GM12865 (cell line): ENCODE results near the gene GPR142.

Source experiments
- DNase-seq: peaks from one replicate; pipeline ENCODE4 v3.0.0; 2010; ENCODE audit warnings: low read depth
- H3K4me3 ChIP-seq: 2 replicates; pipeline ENCODE4 v1.5.1; 2011; ENCODE audit warnings: mild to moderate bottlenecking, low read depth, low read length, control low read depth
- TF ChIP-seq, protein P1 (sequence below): IDR thresholded peaks from 2 replicates; pipeline ENCODE4 v1.5.1; 2011; ENCODE audit warnings: low read length, control low read depth, low read depth, inconsistent platforms; ENCODE audit not compliant: insufficient read depth; ENCODE audit errors: missing control alignments

The GPR142 gene

DNA sequence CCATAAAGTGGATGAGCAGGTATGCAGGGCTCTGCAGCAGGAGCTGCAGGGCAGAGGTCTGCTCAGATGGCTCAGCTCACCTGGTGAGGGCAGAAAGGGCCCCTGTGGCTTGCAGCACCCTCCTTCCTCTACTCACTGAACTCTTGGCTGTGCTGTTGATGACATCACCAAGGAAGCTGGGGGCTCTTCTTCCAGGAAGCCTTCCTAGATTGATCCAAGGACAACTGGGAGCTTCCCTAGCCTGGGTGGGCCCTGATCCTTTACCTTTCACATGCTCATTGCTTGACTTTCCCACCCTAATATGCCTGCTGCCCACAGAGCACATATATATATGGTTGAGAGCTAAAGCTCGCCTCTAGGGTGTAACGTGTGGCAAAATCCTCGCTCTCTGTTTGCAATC lies 38.8 kb upstream of the GPR142 start:
- no peak overlapping the region for H3K4me3 ChIP-seq
- TF ChIP-seq, protein P1, sequence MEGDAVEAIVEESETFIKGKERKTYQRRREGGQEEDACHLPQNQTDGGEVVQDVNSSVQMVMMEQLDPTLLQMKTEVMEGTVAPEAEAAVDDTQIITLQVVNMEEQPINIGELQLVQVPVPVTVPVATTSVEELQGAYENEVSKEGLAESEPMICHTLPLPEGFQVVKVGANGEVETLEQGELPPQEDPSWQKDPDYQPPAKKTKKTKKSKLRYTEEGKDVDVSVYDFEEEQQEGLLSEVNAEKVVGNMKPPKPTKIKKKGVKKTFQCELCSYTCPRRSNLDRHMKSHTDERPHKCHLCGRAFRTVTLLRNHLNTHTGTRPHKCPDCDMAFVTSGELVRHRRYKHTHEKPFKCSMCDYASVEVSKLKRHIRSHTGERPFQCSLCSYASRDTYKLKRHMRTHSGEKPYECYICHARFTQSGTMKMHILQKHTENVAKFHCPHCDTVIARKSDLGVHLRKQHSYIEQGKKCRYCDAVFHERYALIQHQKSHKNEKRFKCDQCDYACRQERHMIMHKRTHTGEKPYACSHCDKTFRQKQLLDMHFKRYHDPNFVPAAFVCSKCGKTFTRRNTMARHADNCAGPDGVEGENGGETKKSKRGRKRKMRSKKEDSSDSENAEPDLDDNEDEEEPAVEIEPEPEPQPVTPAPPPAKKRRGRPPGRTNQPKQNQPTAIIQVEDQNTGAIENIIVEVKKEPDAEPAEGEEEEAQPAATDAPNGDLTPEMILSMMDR, result no peak
- DNase-seq, result no peak

DNA sequence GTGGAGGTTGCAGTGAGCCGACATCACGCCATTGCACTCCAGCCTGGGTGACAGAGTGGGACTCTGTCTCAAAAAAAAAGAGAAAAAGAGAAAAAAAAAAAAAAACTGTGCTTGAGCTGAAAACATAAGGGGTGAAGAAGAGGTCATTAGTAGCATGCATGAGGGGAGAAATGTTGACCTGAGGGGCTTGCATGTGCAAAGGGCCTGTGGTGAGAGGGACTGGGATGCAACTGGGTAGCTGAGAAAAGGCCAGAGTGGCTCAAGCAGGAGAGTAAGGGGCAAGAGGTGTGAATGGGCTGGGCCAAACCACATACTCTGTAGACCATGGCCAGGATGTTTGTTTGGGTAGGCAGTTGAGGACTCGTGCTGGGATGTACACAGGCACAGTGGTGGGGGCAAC lies 37.9 kb upstream of the GPR142 start:
- H3K4me3 ChIP-seq, result no peak overlapping the region
- DNase-seq, result no peak
- TF ChIP-seq, protein P1, result no peak

DNA sequence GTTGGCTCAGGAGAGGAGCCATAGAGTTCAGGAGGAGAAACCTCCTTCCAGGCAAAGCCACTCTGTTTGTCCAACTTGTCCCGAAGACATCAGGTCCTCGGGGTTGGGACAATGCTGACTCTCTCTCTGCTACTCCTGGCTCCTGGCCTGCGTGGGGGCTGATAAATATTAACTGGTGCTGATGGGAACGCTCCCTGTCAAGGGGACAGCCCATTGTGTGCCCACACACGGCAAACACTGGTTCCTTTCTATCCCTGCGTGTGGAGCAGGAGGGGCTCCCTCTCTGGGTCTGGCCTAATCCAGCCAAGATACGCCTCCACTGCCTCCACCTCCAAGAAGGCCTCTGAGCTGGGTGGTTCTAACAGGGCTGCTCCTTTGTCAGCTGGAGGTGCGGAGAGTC lies 36.9 kb upstream of the GPR142 start:
- TF ChIP-seq, protein P1, result no peak
- no peak overlapping the region for H3K4me3 ChIP-seq
- no peak for DNase-seq

DNA sequence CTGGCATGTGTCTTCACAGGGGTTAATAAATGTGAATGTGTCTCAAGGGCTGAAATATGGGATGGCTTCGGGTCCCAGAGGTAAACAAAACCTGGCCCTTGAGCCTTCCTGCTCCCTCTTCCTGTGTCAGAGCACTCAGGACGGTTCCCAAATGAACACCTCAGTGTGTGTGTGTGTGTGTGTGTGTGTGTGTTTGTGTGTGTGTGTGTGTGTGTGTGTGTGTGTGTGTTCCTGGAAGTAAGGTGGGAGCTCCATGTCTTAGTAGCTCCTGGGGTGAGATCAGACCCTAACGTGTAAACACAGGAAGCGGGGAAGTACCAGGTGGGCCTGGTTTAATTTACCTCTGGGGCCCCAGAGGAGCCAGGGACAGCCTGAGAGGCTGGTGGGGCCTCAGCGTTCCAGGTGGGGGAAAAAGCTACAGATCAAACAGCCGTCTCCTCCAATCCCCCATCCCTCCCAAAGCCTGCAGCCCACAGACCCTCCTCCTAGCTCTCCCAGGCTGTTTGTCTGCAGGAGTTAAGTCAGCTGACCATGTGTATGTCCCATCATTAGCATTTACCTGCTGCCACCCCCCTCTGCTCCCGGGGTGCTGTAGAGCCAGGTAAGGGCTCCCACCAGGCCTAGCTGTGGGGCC lies 35.2 kb upstream of the GPR142 start:
- TF ChIP-seq, protein P1, result no peak
- DNase-seq, result no peak
- H3K4me3 ChIP-seq, result no peak overlapping the region

DNA sequence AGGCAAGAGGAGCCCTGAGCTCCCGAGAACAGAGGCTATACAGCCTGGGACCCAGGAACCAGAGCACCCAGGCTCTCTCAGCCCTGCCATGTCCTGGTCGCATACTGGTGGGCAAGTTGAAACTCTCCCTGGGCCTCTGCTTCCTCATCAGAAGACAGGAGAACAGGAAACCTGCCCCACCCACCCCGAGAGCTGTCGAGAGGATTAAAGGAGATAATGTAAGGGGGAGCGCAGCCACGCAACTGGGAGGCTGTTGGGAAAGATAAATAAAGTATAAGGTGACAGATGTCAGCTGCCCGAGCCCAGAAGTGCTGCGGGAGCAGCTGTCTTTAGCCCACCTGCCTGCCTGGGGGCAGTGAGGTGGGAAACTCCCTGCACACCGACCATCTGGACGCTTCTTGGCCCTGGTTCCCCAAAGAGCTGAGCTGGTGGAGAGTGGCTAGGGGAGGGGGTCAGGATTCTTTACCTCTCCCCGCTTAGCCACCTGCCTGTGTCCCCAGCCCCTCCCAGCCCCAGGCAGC lies 34.5 kb upstream of the GPR142 start:
- no peak overlapping the region for H3K4me3 ChIP-seq
- DNase-seq, result no peak
- TF ChIP-seq, protein P1, result no peak

DNA sequence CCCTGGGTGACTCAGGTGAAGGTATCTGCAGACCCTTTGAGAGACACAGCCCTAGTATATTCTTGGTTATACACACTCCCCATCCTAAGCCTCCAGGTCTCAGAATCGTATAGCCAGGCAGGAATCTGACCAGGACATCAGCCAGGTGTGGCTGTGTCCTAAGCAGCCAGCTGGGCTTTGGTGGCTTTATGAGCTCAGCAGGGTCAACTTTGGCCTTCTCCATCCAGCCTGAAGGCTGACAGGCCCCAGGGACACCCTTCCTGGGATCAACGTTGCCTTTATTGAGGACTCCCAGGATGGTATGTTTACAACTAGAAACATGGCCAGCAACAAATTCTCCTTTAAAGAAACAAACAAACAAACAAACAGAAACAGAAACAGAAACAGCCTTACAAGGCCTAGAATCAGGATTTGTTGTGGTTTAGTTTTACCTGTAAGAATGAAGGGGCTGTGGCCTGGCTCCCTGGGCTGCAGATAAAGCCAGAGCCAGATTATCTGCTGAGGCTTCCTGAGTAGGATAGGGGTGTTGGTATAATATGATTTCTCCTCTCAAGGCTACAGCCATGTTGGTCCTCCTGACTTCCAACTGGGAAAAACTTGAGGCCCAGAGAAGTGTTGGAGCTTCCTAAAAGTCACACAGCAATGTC lies 32.8 kb upstream of the GPR142 start:
- TF ChIP-seq, protein P1, result no peak
- peak; percentile 10 for DNase-seq
- H3K4me3 ChIP-seq, result no peak overlapping the region
